CD4-positive, alpha-beta T cell (primary cell): ENCODE data around the gene MPIG6B. TPM values are rescaled to one million over a fixed set of nuclear protein-coding genes. Genes with fewer than 3 reads are reported as not detected.

Source experiments
- ATAC-seq: fragments of 200-7000 bp; cut with Tn5 transposase; one replicate; pipeline ENCODE4 v1.10.0; 2022; ENCODE audit warnings: mild to moderate bottlenecking; ENCODE audit not compliant: poor library complexity
- CTCF ChIA-PET: fragments of 350-600 bp; sonication (Branson Sonifier 250); formaldehyde crosslinking; loops from one replicate; lab custom pipeline; 2021; ENCODE audit warnings: antibody characterized with exemption, inconsistent platforms; lab: Charles Lee
- POLR2A ChIA-PET: fragments of 350-600 bp; sonication (Branson Sonifier 250); formaldehyde crosslinking; loops from one replicate; lab custom pipeline; 2021; ENCODE audit warnings: antibody characterized with exemption, inconsistent platforms; lab: Charles Lee
- DNase-seq, 14 experiments: peaks; one replicate each; pipeline ENCODE4 v3.0.0-alpha.2; 2013 to 2020; ENCODE audit warnings: mixed read lengths in 2 of 14
- H3K27ac ChIP-seq, 2 donors: one replicate each; pipeline versions ENCODE4 v1.5.1 to v1.7.0; 2013; ENCODE audit warnings: low read length in 2 of 2, low read depth in 1 of 2, mild to moderate bottlenecking in 1 of 2
- H3K27me3 ChIP-seq, 2 experiments: 1 replicate in 1 of 2; 2 replicates in 1 of 2; pipeline versions ENCODE4 v1.6.1 to v1.7.0; 2013; ENCODE audit warnings: low read length in 2 of 2, control low read depth in 1 of 2, mild to moderate bottlenecking in 1 of 2, moderate library complexity in 1 of 2; ENCODE audit not compliant: insufficient read depth in 2 of 2, control insufficient read depth in 1 of 2
- H3K36me3 ChIP-seq: one replicate; pipeline ENCODE4 v1.6.1; 2013; ENCODE audit warnings: low read length, control low read depth; ENCODE audit not compliant: insufficient read depth
- H3K4me1 ChIP-seq: one replicate; pipeline ENCODE4 v1.6.1; 2013; ENCODE audit warnings: low read length, control low read depth; ENCODE audit not compliant: insufficient read depth
- H3K4me3 ChIP-seq: one replicate; pipeline ENCODE4 v1.5.1; 2013; ENCODE audit warnings: mild to moderate bottlenecking, low read length, moderate library complexity
- H3K9me3 ChIP-seq, 2 experiments: 1 replicate in 1 of 2; 2 replicates in 1 of 2; pipeline versions ENCODE4 v1.6.1 to v1.7.0; 2013; ENCODE audit warnings: low read length in 2 of 2, mild to moderate bottlenecking in 2 of 2, control low read depth in 1 of 2, moderate library complexity in 1 of 2; ENCODE audit not compliant: control insufficient read depth in 1 of 2, insufficient read depth in 1 of 2
- H3K27ac Mint-ChIP-seq: one replicate; pipeline ENCODE4 v1.8.0; 2020; ENCODE audit warnings: mixed read lengths
- H3K27me3 Mint-ChIP-seq: one replicate; pipeline ENCODE4 v1.8.0; 2021; ENCODE audit warnings: mixed read lengths
- H3K36me3 Mint-ChIP-seq: one replicate; pipeline ENCODE4 v1.8.0; 2021; ENCODE audit warnings: low read depth, mixed read lengths
- H3K4me1 Mint-ChIP-seq: one replicate; pipeline ENCODE4 v1.8.0; 2021; ENCODE audit warnings: low read depth, mixed read lengths
- H3K4me3 Mint-ChIP-seq: one replicate; pipeline ENCODE4 v1.8.0; 2020; ENCODE audit warnings: mild to moderate bottlenecking, mixed read lengths
- H3K9me3 Mint-ChIP-seq: one replicate; pipeline ENCODE4 v1.8.0; 2020; ENCODE audit warnings: mixed read lengths
- CTCF ChIP-seq: fragments of 200-600 bp; IDR thresholded peaks from one replicate; pipeline ENCODE4 v1.8.0; 2022; ENCODE audit warnings: antibody characterized with exemption, mild to moderate bottlenecking
- intact Hi-C, 2 experiments: fragments of 100-400 bp; cut with DNase I in 1 of 2; cut with micrococcal nuclease in 1 of 2; formaldehyde crosslinking; loops; one replicate each; pipeline versions ENCODE4 v1.15.1 to v1.9.0; 2023 to 2025; cut with DNase I, micrococcal nuclease
- total RNA-seq, 174 experiments: library from RNA in 2 of 174; stranded (reverse) in 2 of 174; gene quantifications; one replicate each; pipeline ENCODE4 v1.2.3 and lab custom pipeline; 2021 to 2026

Gene MPIG6B
- total RNA-seq, 2 experiments from 2014 or later: 0.11 to 0.17 TPM

DNA sequence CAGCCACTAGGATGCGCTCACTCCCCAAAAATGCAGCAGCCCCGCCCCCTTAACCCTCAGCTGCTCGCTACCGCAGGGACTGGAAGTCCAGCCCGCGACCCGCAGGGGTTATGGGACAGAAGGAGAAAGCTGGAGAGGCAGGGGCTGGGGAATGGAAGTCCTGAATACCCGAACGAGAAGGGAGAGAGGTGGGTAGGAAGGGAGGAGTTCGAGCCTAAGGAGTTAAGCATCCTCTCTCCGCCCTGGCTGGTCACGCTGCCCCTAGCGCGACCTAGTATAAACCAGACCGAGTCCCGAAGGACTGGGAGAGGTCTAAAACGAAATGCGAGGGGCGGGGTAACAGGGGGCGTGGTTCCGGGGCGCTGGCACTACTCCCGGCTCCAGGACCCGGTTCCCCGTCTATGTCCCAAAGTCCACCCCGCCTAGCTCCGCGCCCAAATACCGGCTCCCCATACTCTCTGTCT is 6.4 kb downstream of the MPIG6B start:
- Histone ChIP-seq H3K9me3 (no peaks in the 10 kb centered on the region), H3K36me3 (peaks cover 39% of the 10 kb centered on the region), H3K27me3 (no peaks in the 10 kb centered on the region), H3K4me1 (peaks cover 66% of the 10 kb centered on the region), H3K27ac (peak overlapping the region; percentile 45 to 68), H3K4me3 (peak overlapping the region; percentile 77)
- intact Hi-C loops: loop anchor here (1.0 to 2.0 kb wide), 7 partner anchors 9 to 105 kb away; partner anchors contain the start of gene LY6G5C (in 1 of the 2)
- POLR2A ChIA-PET: interaction anchor here (0.6 to 2.4 kb wide), 17 partner anchors 9 to 107 kb away, joined by 3 to 21 read pairs (median 7); partner anchors contain the start of genes ABHD16A, BAG6, C6orf47 and HSPA1A
- Mint-ChIP-seq H3K27ac (peak overlapping the region; percentile 61), H3K4me3 (peak overlapping the region; percentile 98), H3K27me3 (no peaks in the 10 kb centered on the region), H3K9me3 (no peaks in the 10 kb centered on the region), H3K4me1 (peaks cover 67% of the 10 kb centered on the region), H3K36me3 (peaks cover 53% of the 10 kb centered on the region)
- peak; percentile 69 to 90 (median 77) for DNase-seq
- TF ChIP-seq CTCF: peak; percentile 89
- ATAC-seq: peak; percentile 76
- CTCF ChIA-PET: interaction anchor here (0.6 to 5.8 kb wide), 16 partner anchors 9 to 137 kb away, joined by 3 to 41 read pairs (median 5); partner anchors contain the start of genes ABHD16A, HSPA1A, HSPA1B and HSPA1L

DNA sequence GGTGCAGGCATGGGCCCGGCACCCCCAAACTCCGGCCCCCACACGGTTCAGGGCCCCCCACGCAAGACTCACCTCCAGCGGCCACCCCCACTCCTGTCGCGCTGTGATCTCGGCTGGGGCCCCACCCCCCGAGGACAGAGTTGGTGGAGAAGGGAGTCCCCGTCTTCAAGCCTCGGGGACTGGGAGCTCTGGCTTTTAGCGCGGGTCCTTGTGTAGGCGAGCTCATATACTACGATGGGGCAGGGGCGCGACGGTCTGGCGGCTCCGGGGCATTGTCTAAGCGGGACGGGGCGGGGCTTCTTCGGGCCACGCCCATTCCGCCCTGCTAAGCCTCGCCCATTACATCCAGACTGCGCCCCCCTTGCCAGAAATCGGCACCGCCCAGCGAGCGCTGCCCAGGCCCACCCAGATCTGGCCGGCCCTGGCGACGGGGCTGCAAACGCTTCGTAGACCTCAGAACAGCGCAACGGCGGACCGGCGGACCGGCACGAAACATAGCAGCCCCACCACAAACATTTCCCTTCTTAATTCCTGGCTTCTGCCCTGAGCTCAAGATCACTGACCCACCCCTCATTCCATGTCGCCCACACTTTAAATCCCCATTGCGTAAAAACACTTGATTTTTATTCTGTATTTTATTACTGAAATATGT is 6.9 kb downstream of the MPIG6B start:
- H3K4me3 ChIP-seq: peak overlapping the region; percentile 77
- H3K27me3 Mint-ChIP-seq: no peaks in the 10 kb centered on the region

More for the DNA sequence above, 6.9 kb downstream of the MPIG6B start:
- Histone ChIP-seq H3K36me3 (peaks cover 39% of the 10 kb centered on the region), H3K27me3 (no peaks in the 10 kb centered on the region), H3K27ac (peak overlapping the region; percentile 45 to 68), H3K4me1 (peaks cover 71% of the 10 kb centered on the region), H3K9me3 (no peaks in the 10 kb centered on the region)
- DNase-seq: peak in 13 of 14 experiments; percentile 42 to 84 (median 56)
- H3K9me3 Mint-ChIP-seq: no peaks in the 10 kb centered on the region
- peak overlapping the region; percentile 61 for H3K27ac Mint-ChIP-seq
- intact Hi-C loops: loop anchor here (1.0 to 2.0 kb wide), 9 partner anchors 8 to 104 kb away; partner anchors contain the start of genes LY6G5C (in 1 of the 2) and VARS1 (in 1 of the 2)
- ChIA-PET CTCF (interaction anchor here (0.6 to 5.8 kb wide), 17 partner anchors 9 to 136 kb away, joined by 3 to 41 read pairs (median 4); partner anchors contain the start of genes ABHD16A, HSPA1A, HSPA1B and HSPA1L), POLR2A (interaction anchor here (0.6 to 2.4 kb wide), 18 partner anchors 9 to 107 kb away, joined by 3 to 21 read pairs (median 6); partner anchors contain the start of genes ABHD16A, BAG6, C6orf47 and HSPA1A)
- ATAC-seq: peak; percentile 55
- peak overlapping the region; percentile 98 for H3K4me3 Mint-ChIP-seq
- peaks cover 73% of the 10 kb centered on the region for H3K4me1 Mint-ChIP-seq
- TF ChIP-seq CTCF: no peak
- peaks cover 59% of the 10 kb centered on the region for H3K36me3 Mint-ChIP-seq
